HEK293 (cell line): ENCODE results near the gene DGKQ.
A peak's percentile ranks its signal among the peaks of the same experiment; 100 is the strongest.

ENCODE experiments used
- ZBTB21 ChIP-seq: fragments of 450-650 bp; formaldehyde crosslinking; IDR thresholded peaks from 2 replicates; pipeline ENCODE4 v1.5.1; 2017; ENCODE audit warnings: missing biosample characterization, missing genetic modification characterization
- ZNF623 ChIP-seq: fragments of 450-650 bp; formaldehyde crosslinking; IDR thresholded peaks from 2 replicates; pipeline ENCODE4 v1.5.1; 2016; ENCODE audit warnings: missing biosample characterization, missing genetic modification characterization
- ZNF626 ChIP-seq: fragments of 450-650 bp; sonication (Bioruptor Pico); formaldehyde crosslinking; IDR thresholded peaks from 2 replicates; pipeline ENCODE4 v1.5.1; 2018; ENCODE audit warnings: missing biosample characterization, missing genetic modification characterization, inconsistent platforms
- ZNF830 ChIP-seq: fragments of 450-650 bp; IDR thresholded peaks from 2 replicates; pipeline ENCODE4 v1.5.0; 2018; ENCODE audit warnings: missing biosample characterization, missing genetic modification characterization, low read depth, mild to moderate bottlenecking, moderate library complexity
- TF ChIP-seq, protein P1 (sequence below): fragments of 450-650 bp; formaldehyde crosslinking; IDR thresholded peaks from 2 replicates; pipeline ENCODE4 v1.5.1; 2016; ENCODE audit warnings: missing biosample characterization, missing genetic modification characterization

DNA sequence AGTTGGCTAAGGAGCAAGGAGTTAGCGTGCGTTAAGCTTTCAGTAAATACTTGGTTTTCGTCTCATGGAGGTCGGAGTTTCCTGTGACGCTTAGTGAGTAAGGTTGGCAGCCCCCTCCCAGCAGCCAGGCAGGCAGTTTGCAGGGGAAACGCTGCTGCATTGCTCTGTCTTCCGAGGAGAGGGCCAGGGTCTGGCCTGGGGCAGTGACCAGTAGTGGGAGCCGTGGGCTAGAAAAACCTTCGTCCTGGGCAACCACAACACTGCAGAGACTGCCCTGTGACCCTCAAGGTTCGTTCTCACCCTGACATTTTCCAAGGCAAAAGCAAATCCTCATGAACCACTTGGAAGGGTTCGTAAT lies 40.7 kb downstream of the DGKQ start:
- TF ChIP-seq ZNF830 (no peak), ZNF626 (tag by site-specific recombination) (no peak), ZBTB21 (tag by site-specific recombination) (no peak), ZNF623 (tag by site-specific recombination) (no peak)
- TF ChIP-seq, protein P1, sequence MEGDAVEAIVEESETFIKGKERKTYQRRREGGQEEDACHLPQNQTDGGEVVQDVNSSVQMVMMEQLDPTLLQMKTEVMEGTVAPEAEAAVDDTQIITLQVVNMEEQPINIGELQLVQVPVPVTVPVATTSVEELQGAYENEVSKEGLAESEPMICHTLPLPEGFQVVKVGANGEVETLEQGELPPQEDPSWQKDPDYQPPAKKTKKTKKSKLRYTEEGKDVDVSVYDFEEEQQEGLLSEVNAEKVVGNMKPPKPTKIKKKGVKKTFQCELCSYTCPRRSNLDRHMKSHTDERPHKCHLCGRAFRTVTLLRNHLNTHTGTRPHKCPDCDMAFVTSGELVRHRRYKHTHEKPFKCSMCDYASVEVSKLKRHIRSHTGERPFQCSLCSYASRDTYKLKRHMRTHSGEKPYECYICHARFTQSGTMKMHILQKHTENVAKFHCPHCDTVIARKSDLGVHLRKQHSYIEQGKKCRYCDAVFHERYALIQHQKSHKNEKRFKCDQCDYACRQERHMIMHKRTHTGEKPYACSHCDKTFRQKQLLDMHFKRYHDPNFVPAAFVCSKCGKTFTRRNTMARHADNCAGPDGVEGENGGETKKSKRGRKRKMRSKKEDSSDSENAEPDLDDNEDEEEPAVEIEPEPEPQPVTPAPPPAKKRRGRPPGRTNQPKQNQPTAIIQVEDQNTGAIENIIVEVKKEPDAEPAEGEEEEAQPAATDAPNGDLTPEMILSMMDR (tag by site-specific recombination) = peak; percentile 64; the same call in 1 of the 2 replicates
